PFSK-1 (cell line): ENCODE data around the gene RBCK1.

Experiments used
- FOXP2 ChIP-seq: optimal IDR thresholded peaks from 2 replicates; pipeline ENCODE3; 2011; ENCODE audit warnings: borderline replicate concordance, control low read depth, inconsistent platforms; ENCODE audit not compliant: insufficient read depth; ENCODE audit errors: extremely low read length, extremely low read depth
- POLR2AphosphoS5 ChIP-seq: IDR thresholded peaks from 2 replicates; pipeline ENCODE4 v1.6.1; 2012; ENCODE audit warnings: low read depth, mild to moderate bottlenecking, control low read depth, low read length, moderate library complexity
- SIN3A ChIP-seq: IDR thresholded peaks from 2 replicates; pipeline ENCODE4 v1.6.1; 2012; ENCODE audit warnings: mild to moderate bottlenecking, low read length, moderate library complexity, borderline replicate concordance; ENCODE audit not compliant: insufficient read depth
- TAF1 ChIP-seq: IDR thresholded peaks from 2 replicates; pipeline ENCODE4 v1.6.1; 2012; ENCODE audit warnings: low read length, control low read depth, borderline replicate concordance; ENCODE audit not compliant: insufficient read depth

GRCh38 chr20:376089-376488 is 32.0 kb upstream of the RBCK1 start:
- no peak for TF ChIP-seq POLR2AphosphoS5
- no peak for TF ChIP-seq SIN3A
- no peak for TF ChIP-seq FOXP2
- no peak for TF ChIP-seq TAF1
